H54 (cell line): ENCODE data around the gene EBF3.
"Not testable (repeated sequence)": the region's sequence is repeated elsewhere in the genome, so short reads cannot be mapped to it uniquely, and the experiment has no call there.

ENCODE experiments used
- DNase-seq: peaks from one replicate; pipeline ENCODE4 v3.0.0; 2011; ENCODE audit warnings: low spot score, mixed read lengths; ENCODE audit not compliant: insufficient read length
- FAIRE-seq: peaks from 3 replicates; lab custom pipeline; 2011; peaks lifted over from hg19 to GRCh38; lab: Jason Lieb, UNC
- POLR2A ChIP-seq: IDR thresholded peaks from 2 replicates; pipeline ENCODE4 v1.6.1; 2011; ENCODE audit warnings: low read depth, mild to moderate bottlenecking, low read length

EBF3 gene

DNA sequence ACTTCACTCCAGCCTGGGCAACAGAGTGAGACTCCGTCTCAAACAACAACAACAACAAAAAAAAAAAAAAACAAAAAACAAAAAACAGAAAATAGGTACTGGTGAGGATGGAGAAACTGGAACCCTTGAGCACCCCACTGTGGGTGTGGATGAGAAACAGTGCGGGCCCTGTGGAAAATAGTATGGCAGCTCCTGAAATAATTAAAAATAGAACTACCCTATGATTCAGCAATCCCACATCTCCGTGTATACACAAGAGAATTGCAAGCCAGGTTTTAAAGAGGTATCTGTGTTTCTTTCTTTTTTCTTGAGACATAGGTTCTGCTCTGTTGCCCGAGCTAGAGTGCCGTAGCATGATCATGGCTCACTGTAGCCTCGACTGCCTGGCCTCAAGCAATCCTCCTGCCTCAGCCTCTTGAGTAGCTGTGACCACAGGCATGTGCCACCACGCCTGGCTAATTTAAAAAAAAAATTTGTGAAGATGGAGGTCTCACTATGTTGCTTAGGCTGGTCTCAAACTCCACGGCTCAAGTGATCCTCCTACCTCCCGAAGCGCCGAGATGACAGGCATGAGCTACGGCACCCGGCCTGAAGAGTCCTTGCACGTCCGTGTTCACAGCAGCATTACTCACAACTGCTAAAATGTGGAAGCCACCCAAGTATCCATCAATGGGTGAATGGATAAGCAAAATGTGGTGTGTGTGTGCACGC is 39.5 kb downstream of the EBF3 start:
- DNase-seq (no peak), FAIRE-seq (no peak)
- TF ChIP-seq POLR2A, result no peak

DNA sequence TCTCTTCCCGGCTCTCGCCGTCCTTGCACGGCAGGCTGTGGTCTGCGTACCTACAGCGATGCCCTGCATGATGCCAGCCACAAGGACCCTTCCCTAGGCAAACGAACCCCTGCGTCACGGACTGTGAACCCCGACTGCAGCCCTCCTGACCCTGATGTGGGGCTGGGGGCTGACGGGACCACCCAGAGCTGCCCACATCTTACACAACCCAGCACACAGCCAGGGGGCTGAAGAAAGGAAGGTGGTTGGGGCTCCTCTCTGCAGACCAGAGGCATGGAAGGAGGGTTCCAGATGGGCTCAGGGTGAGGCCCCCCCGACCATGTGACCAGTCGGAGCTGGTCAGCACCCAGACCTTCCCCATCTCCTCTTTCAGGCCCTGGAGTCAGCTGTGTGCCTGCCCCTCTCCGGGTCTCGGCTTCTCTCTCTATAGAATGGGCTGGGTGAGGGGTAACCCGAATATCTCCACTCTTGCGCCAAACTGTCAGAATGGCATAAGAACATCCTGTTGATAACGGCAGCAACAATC is 41.4 kb downstream of the EBF3 start:
- no peak for FAIRE-seq
- TF ChIP-seq POLR2A, result no peak
- no peak for DNase-seq

DNA sequence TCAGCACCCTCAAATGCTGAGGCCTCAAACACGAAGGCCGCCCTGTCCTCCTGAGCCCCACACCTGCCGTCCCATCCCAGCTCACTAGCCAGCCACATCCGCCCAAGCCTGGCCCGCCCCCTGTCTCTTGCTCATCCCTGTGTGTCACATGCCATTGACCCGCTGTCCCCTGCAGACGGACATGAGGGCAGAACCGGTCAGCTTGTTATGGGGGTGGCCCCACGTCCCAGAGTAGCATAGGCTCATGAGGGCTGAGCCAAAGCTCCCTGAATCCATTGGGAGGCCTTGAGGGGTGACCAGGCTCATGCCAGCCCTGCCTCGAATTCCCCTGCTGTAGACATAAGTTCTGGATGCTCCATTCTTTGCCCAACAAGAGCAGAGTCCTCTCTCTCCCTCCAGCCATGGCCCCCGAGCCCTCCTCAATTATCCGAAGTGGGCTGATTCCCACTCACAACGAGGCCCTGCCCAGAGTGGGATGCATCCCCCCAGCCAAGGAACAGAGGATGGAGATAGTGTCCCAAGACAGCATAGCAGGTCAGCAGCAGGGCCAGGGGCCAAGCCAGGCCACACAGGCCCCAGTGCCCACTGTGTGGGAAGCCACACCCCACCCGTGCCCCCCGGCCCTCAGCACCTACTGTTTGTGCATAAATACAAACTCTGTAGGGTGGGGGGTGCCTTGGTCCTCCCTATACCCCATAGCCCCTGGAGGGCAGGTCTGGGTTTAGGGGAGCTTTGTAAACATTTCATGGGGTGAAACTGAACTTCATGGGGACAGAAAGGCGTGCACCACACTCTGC is 42.1 kb downstream of the EBF3 start:
- FAIRE-seq (no peak), DNase-seq (no peak)
- no peak for TF ChIP-seq POLR2A

DNA sequence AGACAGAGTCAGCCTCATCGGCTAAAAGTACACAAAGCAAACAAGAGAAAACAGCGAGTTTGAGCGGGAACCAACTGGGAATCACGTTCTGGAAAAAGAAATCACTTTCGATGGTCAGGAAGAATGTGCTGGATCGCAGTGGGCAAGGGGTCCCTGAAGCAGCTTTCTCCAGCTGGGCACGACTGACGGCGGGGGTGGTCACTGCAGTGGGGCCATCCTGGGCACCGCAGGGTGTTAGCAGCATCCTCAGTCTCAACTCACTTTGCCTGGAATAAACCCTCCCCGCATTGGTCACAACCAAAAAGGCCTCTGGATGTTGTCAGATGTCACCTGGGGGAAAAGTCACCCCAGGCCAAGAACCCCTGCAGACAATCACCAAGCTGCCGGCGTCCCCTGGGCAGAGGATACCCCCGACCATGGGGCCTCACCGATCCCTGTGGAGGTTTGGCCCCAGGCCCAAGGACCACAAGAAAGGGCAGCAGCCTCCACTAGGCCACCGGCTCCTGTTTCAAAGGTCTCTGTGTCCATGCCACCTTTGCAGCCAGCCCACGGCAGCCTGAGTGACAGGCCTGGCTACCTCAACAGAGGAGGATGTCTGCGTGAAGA is 42.9 kb downstream of the EBF3 start:
- FAIRE-seq (no peak), DNase-seq (no peak)
- TF ChIP-seq POLR2A, result no peak

DNA sequence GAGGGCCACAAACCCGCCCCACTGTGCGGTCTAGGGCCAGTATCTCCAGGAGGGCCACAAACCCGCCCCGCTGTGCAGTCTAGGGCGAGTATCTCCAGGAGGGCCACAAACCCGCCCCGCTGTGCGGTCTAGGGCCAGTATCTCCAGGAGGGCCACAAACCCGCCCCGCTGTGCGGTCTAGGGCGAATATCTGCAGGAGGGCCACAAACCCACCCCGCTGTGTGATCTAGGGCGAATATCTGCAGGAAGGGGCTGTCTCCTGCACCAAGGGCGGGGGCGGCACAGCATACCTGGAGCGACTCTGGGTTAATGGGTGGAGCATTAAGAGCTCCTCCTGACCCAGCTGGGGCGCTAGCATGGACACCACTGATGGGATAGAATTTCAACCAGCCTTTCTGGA is 43.9 kb downstream of the EBF3 start:
- not testable (repeated sequence) for DNase-seq, FAIRE-seq

DNA sequence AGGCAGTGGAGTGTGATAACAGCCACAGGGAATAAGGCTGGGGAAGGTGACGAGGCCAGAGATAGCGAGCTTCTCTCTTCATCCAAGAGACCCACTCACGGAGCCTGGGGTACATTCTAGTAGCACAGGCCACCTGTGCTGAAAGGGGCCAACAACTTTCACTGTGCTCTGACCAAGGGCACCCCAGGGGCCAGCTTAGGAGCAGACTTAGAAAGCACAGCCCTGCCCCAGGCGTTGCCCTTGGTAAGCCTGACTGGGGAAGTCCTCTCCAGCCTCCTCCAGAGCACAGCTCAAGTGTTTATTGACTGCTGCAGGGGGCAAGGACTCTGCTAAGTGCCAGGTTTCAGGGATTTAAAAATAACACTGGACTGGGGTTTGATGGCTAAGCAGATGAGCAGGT is 44.7 kb downstream of the EBF3 start:
- TF ChIP-seq POLR2A, result no peak
- FAIRE-seq, result no peak

DNA sequence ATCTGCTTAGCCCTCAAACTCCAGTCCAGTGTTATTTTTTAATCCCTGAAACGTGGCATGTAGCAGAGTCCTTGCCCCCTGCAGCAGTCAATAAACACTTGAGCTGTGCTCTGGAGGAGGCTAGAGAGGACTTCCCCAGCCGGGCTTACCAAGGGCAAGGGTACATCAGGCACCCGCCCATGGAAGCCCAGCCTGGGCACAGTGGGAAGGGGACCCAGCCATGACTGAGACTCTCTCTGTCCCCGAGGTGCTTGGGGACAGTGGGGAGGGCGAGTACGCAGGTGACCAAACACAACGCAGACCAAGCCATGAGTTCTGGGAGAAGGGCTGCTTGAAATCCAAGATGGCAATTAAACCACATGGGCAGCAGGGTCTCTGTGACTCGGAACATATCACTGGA is 45.2 kb downstream of the EBF3 start:
- FAIRE-seq (no peak), DNase-seq (no peak)
- TF ChIP-seq POLR2A, result no peak

More for the DNA sequence above, 44.7 kb downstream of the EBF3 start:
- no peak for DNase-seq

DNA sequence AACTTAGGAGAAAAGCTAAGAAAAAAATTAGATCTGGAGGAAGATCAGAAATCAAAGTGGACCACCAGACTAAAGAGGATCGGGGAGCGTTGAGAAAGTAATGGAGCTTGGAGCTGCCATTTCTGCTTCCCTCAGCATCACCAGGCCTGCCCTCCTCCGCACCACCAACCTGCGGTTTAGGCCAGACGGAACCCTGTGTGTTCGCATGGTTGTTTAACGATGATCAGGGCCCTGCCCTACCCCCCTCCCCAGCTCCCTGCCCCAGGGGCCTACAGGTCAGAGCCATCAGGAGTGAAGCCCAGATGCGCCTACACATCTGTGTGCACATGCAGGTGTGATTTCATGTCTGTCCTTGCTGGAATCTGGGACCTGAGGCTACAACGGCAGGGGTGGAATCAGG is 45.7 kb downstream of the EBF3 start:
- FAIRE-seq, result no peak
- no peak for DNase-seq
- no peak for TF ChIP-seq POLR2A

DNA sequence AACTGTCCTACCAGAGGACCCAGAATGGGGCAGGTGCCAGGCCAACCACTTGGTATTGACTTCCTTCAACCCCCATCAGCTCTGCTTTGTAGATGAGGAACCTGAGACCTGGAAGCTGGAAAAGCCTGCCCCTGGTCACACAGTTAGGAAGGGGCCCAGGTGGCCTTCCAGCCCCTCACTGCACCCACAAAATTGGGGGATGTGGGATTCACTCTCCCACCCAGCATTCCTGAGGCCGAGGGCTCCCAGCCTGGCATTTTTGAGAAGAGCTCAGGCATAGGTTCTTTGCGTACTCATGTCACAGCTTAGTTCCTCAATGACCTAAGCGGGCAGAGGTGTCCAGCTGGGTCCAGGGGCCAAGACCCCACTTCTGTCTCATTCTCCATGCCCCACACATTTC is 46.1 kb downstream of the EBF3 start:
- DNase-seq (no peak), FAIRE-seq (no peak)
- TF ChIP-seq POLR2A, result no peak

DNA sequence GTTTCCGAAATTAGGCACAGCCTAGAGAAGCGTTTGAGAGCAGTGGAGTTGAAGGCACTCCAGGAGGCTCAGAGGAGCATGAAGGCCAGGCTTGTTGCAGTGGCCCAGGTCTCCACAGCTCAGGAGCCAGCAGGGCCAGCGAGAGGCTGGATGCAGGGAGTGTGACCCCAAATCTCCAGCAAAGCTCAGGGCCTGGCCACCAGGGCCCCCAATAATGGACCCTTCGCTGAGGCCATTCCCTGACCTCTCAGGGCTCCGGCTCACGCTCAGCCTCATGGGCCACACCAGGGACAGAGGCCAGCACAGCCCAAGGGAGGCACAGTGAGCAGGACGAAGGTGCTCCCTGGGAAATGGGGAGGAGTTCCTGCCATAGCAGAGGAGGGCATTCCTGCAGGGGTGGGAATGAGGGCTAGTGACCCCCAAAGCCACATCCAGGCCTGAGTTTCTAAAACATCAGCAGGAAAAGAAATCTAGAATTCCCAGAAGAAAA is 47.5 kb downstream of the EBF3 start:
- DNase-seq (no peak), FAIRE-seq (no peak)
- no peak for TF ChIP-seq POLR2A

DNA sequence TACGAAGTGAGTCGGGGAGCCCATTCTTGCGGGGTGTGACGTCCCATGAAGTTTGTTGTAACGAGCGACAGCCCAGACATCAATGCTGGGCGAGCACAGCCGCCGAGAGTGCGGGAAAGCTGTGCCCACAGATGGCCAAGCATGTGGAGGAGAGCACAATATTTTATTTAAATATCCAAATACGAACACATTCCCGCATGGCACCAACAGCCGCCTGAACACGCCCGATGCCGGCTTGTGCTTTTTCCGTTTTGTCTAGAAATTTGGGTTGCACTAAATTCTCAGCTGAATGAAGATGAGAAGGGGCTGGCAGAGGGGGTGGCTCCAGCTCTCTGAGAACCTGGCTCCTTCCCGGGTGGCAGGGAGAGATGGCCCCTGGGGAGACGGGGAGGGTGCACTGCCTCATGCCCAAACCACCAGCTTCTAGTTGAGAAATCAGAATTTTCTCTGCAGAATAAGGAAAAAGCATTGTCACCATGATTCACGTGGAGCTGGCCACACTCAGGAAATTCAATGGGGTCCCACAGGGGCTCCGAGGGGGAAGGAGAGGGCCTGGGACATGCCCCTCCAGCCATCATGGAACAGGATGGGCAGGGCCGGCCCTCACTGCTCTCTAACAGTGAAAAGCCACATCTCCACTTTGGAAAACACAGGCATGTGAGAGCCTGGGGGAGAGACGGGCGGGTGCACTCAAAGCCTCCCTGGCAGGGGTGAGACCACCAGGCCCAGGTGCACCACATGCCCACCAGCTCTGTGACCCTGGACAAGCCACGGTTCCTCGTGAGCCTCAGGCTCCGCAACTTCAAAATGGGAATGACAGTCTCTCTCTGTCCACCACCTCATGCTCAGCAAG is 48.3 kb downstream of the EBF3 start:
- TF ChIP-seq POLR2A, result no peak
- DNase-seq (no peak), FAIRE-seq (no peak)

DNA sequence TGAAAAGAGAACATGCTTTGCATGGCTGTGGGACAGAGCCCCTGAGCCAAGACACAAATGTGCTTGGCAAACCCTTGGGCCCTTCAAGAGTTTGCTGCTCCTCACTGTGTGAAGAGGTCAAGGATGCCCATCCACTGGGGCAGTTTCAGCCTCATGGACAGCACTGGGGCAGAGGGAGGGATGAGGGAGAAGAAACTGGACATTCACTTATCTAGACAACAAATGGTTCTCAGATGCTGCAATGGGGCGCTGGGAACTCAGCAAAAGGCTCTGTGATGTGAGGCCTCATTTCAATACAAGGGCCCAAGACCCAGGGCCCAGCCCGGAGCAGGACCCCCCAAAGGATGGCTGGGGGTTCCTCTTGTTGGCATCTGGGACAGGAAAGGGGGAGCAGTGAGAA is 49.1 kb downstream of the EBF3 start:
- TF ChIP-seq POLR2A, result no peak
- DNase-seq, result no peak
- FAIRE-seq, result no peak

DNA sequence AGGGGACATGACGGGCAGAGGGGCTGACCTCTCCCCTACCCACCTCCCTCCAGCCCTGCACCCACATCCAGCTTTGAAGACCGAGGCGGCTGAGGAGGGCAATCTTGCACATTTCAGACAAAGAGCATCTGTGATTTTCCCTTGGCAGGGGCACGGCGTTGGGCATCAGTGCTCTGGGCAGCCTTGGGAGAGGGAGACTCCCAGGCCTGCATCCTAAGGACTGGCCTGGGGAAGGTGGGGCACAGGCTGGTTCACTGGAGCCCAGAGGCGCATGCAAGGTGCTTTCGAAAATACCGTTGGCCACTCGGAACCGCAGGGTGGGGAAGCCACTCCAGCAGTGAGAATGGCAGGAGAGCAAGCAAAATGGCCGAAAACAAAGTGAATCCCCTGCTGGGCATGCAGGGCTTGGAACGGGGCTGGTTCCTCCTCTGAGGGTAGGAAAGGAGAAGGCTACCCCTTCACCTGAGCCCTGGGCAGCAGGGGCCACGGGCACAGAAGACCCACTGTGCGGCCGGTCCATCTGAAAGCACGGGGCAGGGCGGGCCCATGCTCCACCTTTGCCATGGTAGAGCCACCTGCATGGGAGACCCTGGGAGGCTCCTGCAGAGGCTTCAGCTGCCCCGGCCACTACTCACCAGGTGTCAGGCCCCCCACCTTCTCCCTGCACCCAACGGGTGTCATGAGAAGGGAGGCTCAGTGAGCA is 49.8 kb downstream of the EBF3 start:
- FAIRE-seq (no peak), DNase-seq (no peak)
- no peak for TF ChIP-seq POLR2A
